Stimulated activated CD8-positive, alpha-beta memory T cell treated with anti-CD3 and anti-CD28 coated beads, Interleukin-4, amount 100 ng/mL, for 1 hour (primary cell): ENCODE measurements around the gene LY6G6F.

Experiments used
- DNase-seq, 2 donors: peaks; one replicate each; pipeline ENCODE4 v3.0.0-alpha.2; 2020; ENCODE audit warnings: low read depth in 2 of 2, low spot score in 1 of 2

LY6G6F gene

GRCh38 chr6:31737315-31737990, 30.8 kb downstream of the LY6G6F start:
- no peak for DNase-seq

GRCh38 chr6:31737991-31738979, 31.6 kb downstream of the LY6G6F start:
- peak in 1 of 2 donors; percentile 29 for DNase-seq

- DNase-seq, result peak; percentile 91
Measured at GRCh38 chr6:31739639-31740396, 33.2 kb downstream of the LY6G6F start, which contains the start of gene MSH5. Gene MSH5 (plus strand): TSS chr6:31740005. CDS start chr6:31740467, 462 bp downstream.

- no peak for DNase-seq
Measured at GRCh38 chr6:31740397-31741223, 33.9 kb downstream of the LY6G6F start.

- no peak for DNase-seq
Measured at GRCh38 chr6:31741815-31742214, 35.1 kb downstream of the LY6G6F start.

- DNase-seq, result no peak
Measured at GRCh38 chr6:31742894-31743293, 36.2 kb downstream of the LY6G6F start.

- DNase-seq, result no peak
Measured at GRCh38 chr6:31744422-31744821, 37.8 kb downstream of the LY6G6F start.

- DNase-seq, result no peak
Measured at GRCh38 chr6:31749301-31750036, 42.8 kb downstream of the LY6G6F start.

GRCh38 chr6:31750411-31751022, 43.9 kb downstream of the LY6G6F start:
- DNase-seq, result no peak

GRCh38 chr6:31752739-31753319, 46.2 kb downstream of the LY6G6F start:
- no peak for DNase-seq

GRCh38 chr6:31758281-31758680, 51.6 kb downstream of the LY6G6F start:
- no peak for DNase-seq
